KOPT-K1 (cell line): Measurements from ENCODE around the gene FGGY.
"Not testable (repeated sequence)": the region's sequence is repeated elsewhere in the genome, so short reads cannot be mapped to it uniquely, and the experiment has no call there.

Experiments
- H3K27ac ChIP-seq: fragments of 200-600 bp; sonication (generic); 2 replicates; pipeline ENCODE4 v1.5.1; 2016; ENCODE audit warnings: antibody characterized with exemption, mild to moderate bottlenecking, low read depth, low read length; ENCODE audit not compliant: poor library complexity, severe bottlenecking
- H3K36me3 ChIP-seq: fragments of 200-600 bp; sonication (generic); 2 replicates; pipeline ENCODE4 v1.5.1; 2017; ENCODE audit warnings: antibody characterized with exemption, mild to moderate bottlenecking, low read length, moderate library complexity; ENCODE audit not compliant: insufficient read depth
- H3K9me3 ChIP-seq: fragments of 200-600 bp; sonication (generic); 2 replicates; pipeline ENCODE4 v1.5.1; 2017; ENCODE audit warnings: antibody characterized with exemption, low read length, mild to moderate bottlenecking; ENCODE audit not compliant: insufficient read depth, poor library complexity, severe bottlenecking

FGGY gene

GRCh38 chr1:59522925-59523505 is 226.1 kb downstream of the FGGY start:
- H3K27ac ChIP-seq, result no peak overlapping the region
- no peaks in the 10 kb centered on the region for H3K36me3 ChIP-seq
- no peaks in the 10 kb centered on the region for H3K9me3 ChIP-seq

GRCh38 chr1:59523745-59524450 is 227.0 kb downstream of the FGGY start:
- no peaks in the 10 kb centered on the region for H3K36me3 ChIP-seq
- H3K9me3 ChIP-seq, result no peaks in the 10 kb centered on the region
- H3K27ac ChIP-seq, result no peak overlapping the region

- Histone ChIP-seq H3K9me3 (no peaks in the 10 kb centered on the region), H3K36me3 (no peaks in the 10 kb centered on the region), H3K27ac (no peak overlapping the region)
Observed at GRCh38 chr1:59526240-59526639, 229.3 kb downstream of the FGGY start.

- Histone ChIP-seq H3K27ac (no peak overlapping the region), H3K36me3 (no peaks in the 10 kb centered on the region), H3K9me3 (no peaks in the 10 kb centered on the region)
Observed at GRCh38 chr1:59528471-59528870, 231.6 kb downstream of the FGGY start.

- Histone ChIP-seq H3K9me3 (no peaks in the 10 kb centered on the region), H3K36me3 (no peaks in the 10 kb centered on the region), H3K27ac (no peak overlapping the region)
Observed at GRCh38 chr1:59528900-59529299, 232.0 kb downstream of the FGGY start.

GRCh38 chr1:59530119-59530518 is 233.2 kb downstream of the FGGY start:
- Histone ChIP-seq H3K9me3 (no peaks in the 10 kb centered on the region), H3K36me3 (no peaks in the 10 kb centered on the region), H3K27ac (no peak overlapping the region)

- Histone ChIP-seq H3K27ac (no peak overlapping the region), H3K9me3 (no peaks in the 10 kb centered on the region), H3K36me3 (no peaks in the 10 kb centered on the region)
Observed at GRCh38 chr1:59532102-59532501, 235.2 kb downstream of the FGGY start.

GRCh38 chr1:59538476-59538875 is 241.6 kb downstream of the FGGY start:
- H3K9me3 ChIP-seq, H3K27ac ChIP-seq, H3K36me3 ChIP-seq: not testable (repeated sequence)

- no peak overlapping the region for H3K27ac ChIP-seq
- H3K36me3 ChIP-seq, result no peaks in the 10 kb centered on the region
- no peaks in the 10 kb centered on the region for H3K9me3 ChIP-seq
Observed at GRCh38 chr1:59539961-59540681, 243.2 kb downstream of the FGGY start.

- no peak overlapping the region for H3K27ac ChIP-seq
- no peaks in the 10 kb centered on the region for H3K36me3 ChIP-seq
- no peaks in the 10 kb centered on the region for H3K9me3 ChIP-seq
Observed at GRCh38 chr1:59541161-59541560, 244.3 kb downstream of the FGGY start.

- Histone ChIP-seq H3K36me3 (no peaks in the 10 kb centered on the region), H3K27ac (no peak overlapping the region), H3K9me3 (no peaks in the 10 kb centered on the region)
Observed at GRCh38 chr1:59541891-59542290, 245.0 kb downstream of the FGGY start.

GRCh38 chr1:59543211-59543668 is 246.3 kb downstream of the FGGY start:
- Histone ChIP-seq H3K27ac (no peak overlapping the region), H3K36me3 (no peaks in the 10 kb centered on the region), H3K9me3 (no peaks in the 10 kb centered on the region)

- no peaks in the 10 kb centered on the region for H3K9me3 ChIP-seq
- H3K36me3 ChIP-seq, result no peaks in the 10 kb centered on the region
- H3K27ac ChIP-seq, result no peak overlapping the region
Observed at GRCh38 chr1:59544615-59545293, 247.9 kb downstream of the FGGY start.

GRCh38 chr1:59545830-59546229 is 248.9 kb downstream of the FGGY start:
- no peaks in the 10 kb centered on the region for H3K36me3 ChIP-seq
- H3K27ac ChIP-seq, result no peak overlapping the region
- H3K9me3 ChIP-seq, result no peaks in the 10 kb centered on the region
